Neutrophil (primary cell): ENCODE measurements around the gene METTL9.
"Not testable (repeated sequence)": the region's sequence is repeated elsewhere in the genome, so short reads cannot be mapped to it uniquely, and the experiment has no call there.

Experiments
- H3K27ac ChIP-seq: fragments of 200-600 bp; sonication (generic); 2 replicates; pipeline ENCODE4 v1.5.1; 2016; ENCODE audit warnings: mild to moderate bottlenecking, moderate library complexity
- H3K27me3 ChIP-seq: fragments of 200-600 bp; sonication (generic); 2 replicates; pipeline ENCODE4 v1.6.0; 2016; ENCODE audit warnings: mild to moderate bottlenecking
- H3K36me3 ChIP-seq: fragments of 200-600 bp; sonication (generic); 2 replicates; pipeline ENCODE4 v1.5.1; 2017
- H3K4me1 ChIP-seq, 2 experiments: fragments of 200-600 bp in 1 of 2; sonication (generic) in 1 of 2; 1 replicate in 1 of 2; 2 replicates in 1 of 2; pipeline versions ENCODE4 v1.5.1 to v1.6.1; 2013 to 2016; ENCODE audit warnings: low read depth in 1 of 2, low read length in 1 of 2, mild to moderate bottlenecking in 1 of 2, moderate library complexity in 1 of 2; ENCODE audit not compliant: control insufficient read depth in 1 of 2, insufficient read depth in 1 of 2
- H3K4me3 ChIP-seq, 2 experiments: fragments of 200-600 bp in 1 of 2; sonication (generic) in 1 of 2; 1 replicate in 1 of 2; 2 replicates in 1 of 2; pipeline ENCODE4 v1.5.1; 2013 to 2016; ENCODE audit warnings: low read depth in 1 of 2, low read length in 1 of 2, mild to moderate bottlenecking in 1 of 2, moderate library complexity in 1 of 2
- H3K9me3 ChIP-seq: fragments of 200-600 bp; sonication (generic); 2 replicates; pipeline ENCODE4 v1.5.1; 2016
- CTCF ChIP-seq: fragments of 200-600 bp; sonication (generic); IDR thresholded peaks from 2 replicates; pipeline ENCODE4 v1.5.1; 2016; ENCODE audit warnings: antibody characterized with exemption

The METTL9 gene

GRCh38 chr16:21622545-21622944 is 23.2 kb downstream of the METTL9 start:
- peak overlapping the region; percentile 1 for H3K27ac ChIP-seq
- H3K9me3 ChIP-seq = no peaks in the 10 kb centered on the region
- no peaks in the 10 kb centered on the region for H3K27me3 ChIP-seq
- H3K36me3 ChIP-seq = peaks cover 32% of the 10 kb centered on the region
- H3K4me1 ChIP-seq = peaks cover 60 to 62% of the 10 kb centered on the region in 2 experiments
- TF ChIP-seq CTCF = no peak
- H3K4me3 ChIP-seq = no peak overlapping the region

- Histone ChIP-seq H3K27ac (peak overlapping the region; percentile 85), H3K4me1 (peaks cover 64 to 68% of the 10 kb centered on the region in 2 experiments), H3K27me3 (no peaks in the 10 kb centered on the region), H3K4me3 (no peak overlapping the region), H3K9me3 (no peaks in the 10 kb centered on the region), H3K36me3 (peaks cover 30% of the 10 kb centered on the region)
- TF ChIP-seq CTCF = no peak
Observed at GRCh38 chr16:21625026-21625425, 25.6 kb downstream of the METTL9 start.

GRCh38 chr16:21626659-21627277 is 27.4 kb downstream of the METTL9 start:
- peak overlapping the region; percentile 26 to 44 for H3K4me3 ChIP-seq

GRCh38 chr16:21628121-21628726 is 28.8 kb downstream of the METTL9 start:
- TF ChIP-seq CTCF = no peak
- Histone ChIP-seq H3K27me3 (no peaks in the 10 kb centered on the region), H3K9me3 (no peaks in the 10 kb centered on the region), H3K27ac (peak overlapping the region; percentile 85), H3K4me3 (no peak overlapping the region), H3K36me3 (peaks cover 39% of the 10 kb centered on the region), H3K4me1 (peaks cover 62 to 63% of the 10 kb centered on the region in 2 experiments)

More at GRCh38 chr16:21626659-21627277, 27.4 kb downstream of the METTL9 start:
- TF ChIP-seq CTCF = no peak
- Histone ChIP-seq H3K27me3 (no peaks in the 10 kb centered on the region), H3K36me3 (peaks cover 29% of the 10 kb centered on the region), H3K27ac (peak overlapping the region; percentile 85), H3K9me3 (no peaks in the 10 kb centered on the region), H3K4me1 (peaks cover 68 to 71% of the 10 kb centered on the region in 2 experiments)

GRCh38 chr16:21628772-21629171 is 29.4 kb downstream of the METTL9 start:
- no peak for TF ChIP-seq CTCF
- Histone ChIP-seq H3K9me3 (no peaks in the 10 kb centered on the region), H3K27me3 (no peaks in the 10 kb centered on the region)

GRCh38 chr16:21629616-21630539 is 30.5 kb downstream of the METTL9 start:
- Histone ChIP-seq H3K4me1 (peaks cover 57 to 59% of the 10 kb centered on the region in 2 experiments), H3K27ac (peak overlapping the region; percentile 72), H3K36me3 (peaks cover 46% of the 10 kb centered on the region)
- H3K27me3 ChIP-seq, H3K4me3 ChIP-seq, H3K9me3 ChIP-seq: not testable (repeated sequence)

More at GRCh38 chr16:21628772-21629171, 29.4 kb downstream of the METTL9 start:
- H3K4me3 ChIP-seq = no peak overlapping the region
- peaks cover 58 to 60% of the 10 kb centered on the region in 2 experiments for H3K4me1 ChIP-seq
- peak overlapping the region; percentile 72 for H3K27ac ChIP-seq
- peaks cover 41% of the 10 kb centered on the region for H3K36me3 ChIP-seq

GRCh38 chr16:21630866-21631265 is 31.5 kb downstream of the METTL9 start:
- peaks cover 49% of the 10 kb centered on the region for H3K36me3 ChIP-seq
- H3K27me3 ChIP-seq, H3K9me3 ChIP-seq, H3K4me3 ChIP-seq: not testable (repeated sequence)
- peak overlapping the region; percentile 72 for H3K27ac ChIP-seq
- H3K4me1 ChIP-seq = peaks cover 49% of the 10 kb centered on the region in 2 experiments

- peak overlapping the region; percentile 72 for H3K27ac ChIP-seq
- H3K36me3 ChIP-seq = peaks cover 50% of the 10 kb centered on the region
- peaks cover 43 to 44% of the 10 kb centered on the region in 2 experiments for H3K4me1 ChIP-seq
- not testable (repeated sequence) for H3K4me3 ChIP-seq, H3K27me3 ChIP-seq, H3K9me3 ChIP-seq
Observed at GRCh38 chr16:21631376-21631775, 32.0 kb downstream of the METTL9 start.
